PC-9 (cell line): ENCODE data around the gene CENPX. TPM values are rescaled to one million over a fixed set of nuclear protein-coding genes. Genes with fewer than 3 reads are reported as not detected.

Source experiments
- BruUV-seq: library from RNA; stranded (reverse); fragments of 400-500 nt; replicated peaks from 2 replicates; lab custom pipeline; 2021; lab: Mats Ljungman, UMichigan
- CTCF ChIA-PET: fragments of 300-600 bp; sonication (Branson Sonifier 250); formaldehyde crosslinking; loops from one replicate; lab custom pipeline; 2022; ENCODE audit warnings: antibody characterized with exemption; lab: Charles Lee
- POLR2A ChIA-PET: fragments of 300-600 bp; sonication (Branson Sonifier 250); formaldehyde crosslinking; loops from one replicate; lab custom pipeline; 2022; ENCODE audit warnings: antibody characterized with exemption; ENCODE audit not compliant: unreplicated experiment; lab: Charles Lee
- DNase-seq, 2 experiments: peaks; one replicate each; pipeline versions ENCODE4 v3.0.0 to v3.0.0-alpha.2; 2015 to 2022; ENCODE audit warnings: mixed read lengths in 1 of 2
- H2AFZ ChIP-seq: fragments of 200-600 bp; sonication (generic); 2 replicates; pipeline ENCODE4 v1.8.1; 2017; ENCODE audit warnings: antibody characterized with exemption
- H3F3A ChIP-seq: fragments of 200-600 bp; sonication (generic); 2 replicates; pipeline ENCODE4 v1.8.1; 2017; ENCODE audit warnings: antibody characterized with exemption, mild to moderate bottlenecking, low read depth; ENCODE audit not compliant: insufficient read depth
- H3K27ac ChIP-seq: fragments of 200-600 bp; sonication (generic); 2 replicates; pipeline ENCODE4 v1.6.1; 2016; ENCODE audit warnings: mixed run types
- H3K27me3 ChIP-seq: fragments of 200-600 bp; sonication (generic); 2 replicates; pipeline ENCODE4 v1.6.1; 2016; ENCODE audit warnings: low read depth, mixed run types; ENCODE audit not compliant: insufficient read depth
- H3K36me3 ChIP-seq: fragments of 200-600 bp; sonication (generic); 2 replicates; pipeline ENCODE4 v1.6.1; 2016; ENCODE audit warnings: low read depth, mixed run types
- H3K4me1 ChIP-seq: fragments of 200-600 bp; sonication (generic); replicated peaks from 2 replicates; pipeline ENCODE4 v1.6.1; 2016; ENCODE audit warnings: mixed run types; ENCODE audit not compliant: insufficient read depth
- H3K4me2 ChIP-seq: fragments of 200-600 bp; sonication (generic); 2 replicates; pipeline ENCODE4 v1.6.1; 2017; ENCODE audit warnings: mixed run types
- H3K4me3 ChIP-seq: fragments of 200-600 bp; sonication (generic); 2 replicates; pipeline ENCODE4 v1.6.1; 2016; ENCODE audit warnings: mixed run types
- H3K79me2 ChIP-seq: fragments of 200-600 bp; sonication (generic); 2 replicates; pipeline ENCODE4 v1.6.1; 2017; ENCODE audit warnings: low read depth, mixed run types
- H3K9me2 ChIP-seq: fragments of 200-600 bp; sonication (generic); 2 replicates; pipeline ENCODE4 v1.8.1; 2017; ENCODE audit warnings: mild to moderate bottlenecking; ENCODE audit not compliant: insufficient read depth
- H3K9me3 ChIP-seq: fragments of 200-600 bp; sonication (generic); 2 replicates; pipeline ENCODE4 v1.8.1; 2016; ENCODE audit warnings: low read depth; ENCODE audit not compliant: insufficient read depth
- H4K20me1 ChIP-seq: fragments of 200-600 bp; sonication (generic); 2 replicates; pipeline ENCODE4 v1.8.1; 2017; ENCODE audit not compliant: insufficient read depth
- CTCF ChIP-seq: fragments of 200-600 bp; sonication (generic); conservative IDR thresholded peaks from 2 replicates; pipeline ENCODE4 v1.6.1; 2017; ENCODE audit warnings: mixed run types, antibody characterized with exemption, mild to moderate bottlenecking, moderate library complexity
- EZH2 ChIP-seq: fragments of 200-600 bp; sonication (generic); IDR thresholded peaks from 2 replicates; pipeline ENCODE4 v1.8.0; 2017; ENCODE audit warnings: antibody characterized with exemption, low read depth
- intact Hi-C: fragments of 100-400 bp; cut with micrococcal nuclease; formaldehyde crosslinking; loops from one replicate; pipeline ENCODE4 v1.10.0; 2022; ENCODE audit not compliant: unreplicated experiment
- total RNA-seq: library from RNA; stranded (reverse); gene quantifications from 2 replicates; pipeline ENCODE4 v1.2.3, GENCODE V29; 2021

The CENPX gene
- total RNA-seq, 1 experiment from 2014 or later, result 132 TPM

- Histone ChIP-seq H3K4me1 (no peaks in the 10 kb centered on the region), H3F3A (no peaks in the 10 kb centered on the region), H3K9me3 (no peaks in the 10 kb centered on the region), H3K79me2 (no peaks in the 10 kb centered on the region), H3K36me3 (no peaks in the 10 kb centered on the region), H2AFZ (no peak overlapping the region), H3K27ac (no peak overlapping the region), H3K9me2 (no peaks in the 10 kb centered on the region), H3K27me3 (no peaks in the 10 kb centered on the region), H4K20me1 (no peaks in the 10 kb centered on the region), H3K4me2 (no peak overlapping the region), H3K4me3 (no peak overlapping the region)
- ChIA-PET CTCF (no interaction called here), POLR2A (no interaction called here)
- no TSS peak for BruUV-seq
- DNase-seq, result no peak
- intact Hi-C loops, result no loop called here
- TF ChIP-seq CTCF (no peak), EZH2 (no peak)
These were observed 10.4 kb downstream of the CENPX start for GRCh38 chr17:82012261-82012639.

GRCh38 chr17:82011617-82012187 lies 11.0 kb downstream of the CENPX start:
- H3F3A ChIP-seq, result no peaks in the 10 kb centered on the region
- no peak for DNase-seq
- no peak overlapping the region for H3K4me2 ChIP-seq
- no peaks in the 10 kb centered on the region for H3K79me2 ChIP-seq
- no TSS peak for BruUV-seq
- H3K4me1 ChIP-seq, result no peaks in the 10 kb centered on the region
- no peak overlapping the region for H2AFZ ChIP-seq
- no peaks in the 10 kb centered on the region for H3K27me3 ChIP-seq
- intact Hi-C loops, result no loop called here
- H3K27ac ChIP-seq, result no peak overlapping the region
- no peak overlapping the region for H3K4me3 ChIP-seq
- POLR2A ChIA-PET, result no interaction called here
- no peaks in the 10 kb centered on the region for H4K20me1 ChIP-seq
- no peaks in the 10 kb centered on the region for H3K36me3 ChIP-seq
- no peaks in the 10 kb centered on the region for H3K9me3 ChIP-seq
- CTCF ChIA-PET, result no interaction called here
- TF ChIP-seq EZH2 (no peak), CTCF (no peak)
- H3K9me2 ChIP-seq, result no peaks in the 10 kb centered on the region

- H3K9me2 ChIP-seq, result no peaks in the 10 kb centered on the region
- ChIA-PET POLR2A (no interaction called here), CTCF (no interaction called here)
- H3K27me3 ChIP-seq, result no peaks in the 10 kb centered on the region
- no peaks in the 10 kb centered on the region for H4K20me1 ChIP-seq
- H3F3A ChIP-seq, result no peaks in the 10 kb centered on the region
- TF ChIP-seq EZH2, result no peak
- no peak for TF ChIP-seq CTCF
- H2AFZ ChIP-seq, result no peak overlapping the region
- no peak overlapping the region for H3K27ac ChIP-seq
- intact Hi-C loops, result no loop called here
- DNase-seq, result no peak
- no peaks in the 10 kb centered on the region for H3K79me2 ChIP-seq
- no TSS peak for BruUV-seq
- H3K36me3 ChIP-seq, result no peaks in the 10 kb centered on the region
- H3K9me3 ChIP-seq, result no peaks in the 10 kb centered on the region
- H3K4me3 ChIP-seq, result no peak overlapping the region
- no peak overlapping the region for H3K4me2 ChIP-seq
- H3K4me1 ChIP-seq, result no peaks in the 10 kb centered on the region
These were observed 11.8 kb downstream of the CENPX start for GRCh38 chr17:82010575-82011525.
